B cell (primary cell): Measurements from ENCODE around the gene SNED1. TPM values are rescaled to one million over a fixed set of nuclear protein-coding genes. Genes with fewer than 3 reads are reported as not detected.

Experiments used
- ATAC-seq: fragments of 200-7000 bp; cut with Tn5 transposase; one replicate; pipeline ENCODE4 v1.10.0; 2021; ENCODE audit warnings: low read depth, mild to moderate bottlenecking, moderate number of reproducible peaks, moderate library complexity
- CTCF ChIA-PET: fragments of 350-600 bp; sonication (Branson Sonifier 250); formaldehyde crosslinking; loops from one replicate; lab custom pipeline; 2021; ENCODE audit warnings: antibody characterized with exemption, inconsistent platforms; lab: Charles Lee
- POLR2A ChIA-PET: fragments of 350-600 bp; sonication (Branson Sonifier 250); formaldehyde crosslinking; loops from one replicate; lab custom pipeline; 2021; ENCODE audit warnings: antibody characterized with exemption; lab: Charles Lee
- DNase-seq: peaks from one replicate; pipeline ENCODE4 v3.0.0; 2013
- H2AFZ ChIP-seq: 2 replicates; pipeline ENCODE4 v1.6.1; 2012; ENCODE audit warnings: mild to moderate bottlenecking, low read depth, low read length; ENCODE audit not compliant: insufficient read depth, poor library complexity, severe bottlenecking
- H3K27ac ChIP-seq, 2 donors: 1 replicate in 1 of 2; 2 replicates in 1 of 2; pipeline ENCODE4 v1.5.1; 2012 to 2013; ENCODE audit warnings: low read length in 2 of 2, mild to moderate bottlenecking in 2 of 2, moderate library complexity in 1 of 2
- H3K27me3 ChIP-seq, 4 experiments: fragments of 200-600 bp in 1 of 4; sonication (generic) in 1 of 4; replicated peaks in 1 of 4; 1 replicate in 2 of 4; 2 replicates in 2 of 4; pipeline versions ENCODE4 v1.6.1 to v1.7.0; 2013 to 2016; ENCODE audit warnings: low read length in 3 of 4, mild to moderate bottlenecking in 2 of 4, mixed read lengths in 1 of 4, moderate library complexity in 1 of 4; ENCODE audit not compliant: insufficient read depth in 4 of 4, control insufficient read depth in 3 of 4; ENCODE audit errors: control extremely low read depth in 1 of 4
- H3K36me3 ChIP-seq, 2 experiments: replicated peaks in 1 of 2; 1 replicate in 1 of 2; 2 replicates in 1 of 2; pipeline versions ENCODE4 v1.6.1 to v1.7.1; 2013; ENCODE audit warnings: low read length in 1 of 2; ENCODE audit not compliant: insufficient read depth in 2 of 2, control insufficient read depth in 1 of 2; ENCODE audit errors: control extremely low read depth in 1 of 2, extremely low read depth in 1 of 2
- H3K4me1 ChIP-seq, 2 donors: fragments of 200-600 bp in 1 of 2; sonication (generic) in 1 of 2; 1 replicate in 1 of 2; 2 replicates in 1 of 2; pipeline versions ENCODE4 v1.5.1 to v1.6.1; 2013 to 2017; ENCODE audit warnings: low read length in 2 of 2; ENCODE audit not compliant: control insufficient read depth in 2 of 2, insufficient read depth in 2 of 2
- H3K4me2 ChIP-seq: replicated peaks from 2 replicates; pipeline ENCODE3; 2012; ENCODE audit warnings: mild to moderate bottlenecking, low read depth, low read length; ENCODE audit not compliant: poor library complexity, severe bottlenecking
- H3K4me3 ChIP-seq, 5 experiments: fragments of 200-600 bp in 1 of 5; sonication (generic) in 1 of 5; 1 replicate in 3 of 5; 2 replicates in 2 of 5; pipeline versions ENCODE4 v1.5.1 to v1.7.0; 2011 to 2016; ENCODE audit warnings: low read length in 4 of 5, mild to moderate bottlenecking in 4 of 5, low read depth in 2 of 5, control low read depth in 1 of 5, moderate library complexity in 1 of 5; ENCODE audit not compliant: insufficient read depth in 1 of 5; ENCODE audit errors: control extremely low read depth in 1 of 5, extremely low read depth in 1 of 5
- H3K79me2 ChIP-seq: fragments of 200-600 bp; sonication (generic); one replicate; pipeline ENCODE4 v1.6.0; 2016; ENCODE audit warnings: low read length; ENCODE audit not compliant: control insufficient read depth, insufficient read depth
- H3K9ac ChIP-seq: fragments of 200-600 bp; sonication (generic); 2 replicates; pipeline ENCODE4 v1.6.1; 2017; ENCODE audit warnings: mild to moderate bottlenecking, low read length, moderate library complexity
- H3K9me3 ChIP-seq, 3 donors: one replicate each; pipeline versions ENCODE4 v1.6.1 to v1.7.1; 2013; ENCODE audit warnings: low read length in 2 of 3; ENCODE audit not compliant: control insufficient read depth in 2 of 3, insufficient read depth in 1 of 3; ENCODE audit errors: control extremely low read depth in 1 of 3
- H4K20me1 ChIP-seq: 2 replicates; pipeline ENCODE4 v1.6.0; 2012; ENCODE audit warnings: mild to moderate bottlenecking, low read length; ENCODE audit not compliant: insufficient read depth, control insufficient read depth, poor library complexity, severe bottlenecking
- H3K27ac Mint-ChIP-seq: one replicate; pipeline ENCODE4 v1.8.0; 2021; ENCODE audit warnings: mixed read lengths
- H3K27me3 Mint-ChIP-seq: one replicate; pipeline ENCODE4 v1.8.0; 2021; ENCODE audit warnings: mixed read lengths
- H3K4me1 Mint-ChIP-seq: one replicate; pipeline ENCODE4 v1.8.0; 2021; ENCODE audit warnings: mixed read lengths
- H3K4me3 Mint-ChIP-seq: one replicate; pipeline ENCODE4 v1.8.0; 2021; ENCODE audit warnings: mixed read lengths
- H3K9me3 Mint-ChIP-seq: one replicate; pipeline ENCODE4 v1.8.0; 2022; ENCODE audit warnings: mixed read lengths; ENCODE audit not compliant: insufficient read depth
- CTCF ChIP-seq: fragments of 200-600 bp; IDR thresholded peaks from one replicate; pipeline ENCODE4 v1.8.0; 2022; ENCODE audit warnings: antibody characterized with exemption, mild to moderate bottlenecking
- EZH2 ChIP-seq: IDR thresholded peaks from 2 replicates; pipeline ENCODE4 v1.6.1; 2012; ENCODE audit warnings: borderline replicate concordance, low read depth, mild to moderate bottlenecking, moderate library complexity, low read length; ENCODE audit not compliant: insufficient read depth, poor library complexity, severe bottlenecking
- WGBS: methylation state at CpG from one replicate; pipeline ENCODE4 v1.1.5; 2013; ENCODE audit warnings: missing lambda C conversion rate; ENCODE audit not compliant: insufficient coverage; 5-methylcytosine and 5-hydroxymethylcytosine counted together
- intact Hi-C: fragments of 100-400 bp; cut with micrococcal nuclease; formaldehyde crosslinking; loops from one replicate; pipeline ENCODE4 v1.10.0; 2022
- polyA plus RNA-seq: library from polyadenylated mRNA; depleted of rRNA; stranded (reverse); fragments of >200 nt; gene quantifications from 2 replicates; pipeline ENCODE4 v1.2.3, GENCODE V29; 2012
- total RNA-seq, 2 donors: library from RNA; stranded (reverse); fragments of 120-200 nt in 1 of 2; gene quantifications; 1 replicate in 1 of 2; 2 replicates in 1 of 2; pipeline versions ENCODE4 v1.2.3 to v1.2.4, GENCODE V29; 2013 to 2022

Gene SNED1
- total and polyA plus RNA-seq, 2 donors (not counting 1 experiment from before 2014, with no cell fraction given), result 25.5 to 336 TPM

GRCh38 chr2:240956171-240956934 is 42.1 kb upstream of the SNED1 start:
- Histone ChIP-seq H4K20me1 (no peaks in the 10 kb centered on the region), H3K4me1 (no peaks in the 10 kb centered on the region), H3K4me2 (no peak overlapping the region), H3K27ac (no peak overlapping the region), H3K36me3 (no peaks in the 10 kb centered on the region), H3K9me3 (no peaks in the 10 kb centered on the region), H3K79me2 (no peaks in the 10 kb centered on the region), H2AFZ (no peak overlapping the region), H3K9ac (no peak overlapping the region), H3K4me3 (no peak overlapping the region), H3K27me3 (peaks cover 0 to 14% (median 0%) of the 10 kb centered on the region in 4 experiments)
- H3K4me3 Mint-ChIP-seq, result no peak overlapping the region
- CTCF ChIA-PET, result no interaction called here
- H3K27me3 Mint-ChIP-seq, result peaks cover 7% of the 10 kb centered on the region
- H3K27ac Mint-ChIP-seq, result no peak overlapping the region
- no peak for DNase-seq
- no peak for TF ChIP-seq EZH2
- TF ChIP-seq CTCF, result no peak
- ATAC-seq, result no peak
- no peaks in the 10 kb centered on the region for H3K4me1 Mint-ChIP-seq
- POLR2A ChIA-PET, result no interaction called here
- intact Hi-C loops, result no loop called here
- H3K9me3 Mint-ChIP-seq, result no peaks in the 10 kb centered on the region
- 90% methylated on average over 16 of the region's 16 CpGs for WGBS

- no peaks in the 10 kb centered on the region for H3K9me3 Mint-ChIP-seq
- no peak for TF ChIP-seq EZH2
- no peak for TF ChIP-seq CTCF
- H3K9me3 ChIP-seq, result no peaks in the 10 kb centered on the region
These were observed 41.3 kb upstream of the SNED1 start for GRCh38 chr2:240956935-240957655.

More at GRCh38 chr2:240956935-240957655, 41.3 kb upstream of the SNED1 start:
- Histone ChIP-seq H3K36me3 (no peaks in the 10 kb centered on the region), H2AFZ (no peak overlapping the region), H3K4me1 (no peaks in the 10 kb centered on the region), H3K27ac (no peak overlapping the region), H3K9ac (no peak overlapping the region), H3K27me3 (peaks cover 0 to 14% (median 0%) of the 10 kb centered on the region in 4 experiments), H4K20me1 (no peaks in the 10 kb centered on the region), H3K4me3 (no peak overlapping the region), H3K4me2 (no peak overlapping the region), H3K79me2 (no peaks in the 10 kb centered on the region)
- POLR2A ChIA-PET, result no interaction called here
- Mint-ChIP-seq H3K4me3 (no peak overlapping the region), H3K4me1 (no peaks in the 10 kb centered on the region), H3K27ac (no peak overlapping the region), H3K27me3 (peaks cover 7% of the 10 kb centered on the region)
- intact Hi-C loops, result no loop called here
- 92% methylated on average over 31 of the region's 32 CpGs for WGBS
- ATAC-seq (no peak), DNase-seq (no peak)
- CTCF ChIA-PET, result no interaction called here
